D341Med (cell line): ENCODE measurements around the gene PRKAG3.

ENCODE experiments used
- DNase-seq: peaks from one replicate; pipeline ENCODE4 v3.0.0; 2012; ENCODE audit warnings: low spot score

PRKAG3 gene

GRCh38 chr2:218839888-218840287 is 8.3 kb upstream of the PRKAG3 start:
- no peak for DNase-seq

GRCh38 chr2:218839430-218839829 is 7.8 kb upstream of the PRKAG3 start:
- no peak for DNase-seq

- DNase-seq, result no peak
These were observed 5.9 kb upstream of the PRKAG3 start for GRCh38 chr2:218837495-218837894.

- DNase-seq, result no peak
These were observed 3.1 kb upstream of the PRKAG3 start for GRCh38 chr2:218834685-218835084.

- no peak for DNase-seq
These were observed 1.5 kb upstream of the PRKAG3 start for GRCh38 chr2:218833023-218833609.

- DNase-seq, result no peak
These were observed 917 bp upstream of the PRKAG3 start for GRCh38 chr2:218832520-218832919.

- DNase-seq, result no peak
These were observed 478 bp upstream of the PRKAG3 start for GRCh38 chr2:218832081-218832480.

GRCh38 chr2:218830526-218831306 is 887 bp downstream of the PRKAG3 start:
- no peak for DNase-seq

GRCh38 chr2:218829868-218830451 is 1.6 kb downstream of the PRKAG3 start:
- DNase-seq, result no peak

GRCh38 chr2:218828477-218828778 is 3.2 kb downstream of the PRKAG3 start:
- DNase-seq, result no peak

GRCh38 chr2:218827701-218828476 is 3.7 kb downstream of the PRKAG3 start:
- no peak for DNase-seq

GRCh38 chr2:218826791-218827190 is 4.8 kb downstream of the PRKAG3 start:
- no peak for DNase-seq

GRCh38 chr2:218824004-218824403 is 7.6 kb downstream of the PRKAG3 start:
- DNase-seq, result no peak

- DNase-seq, result no peak
These were observed 8.3 kb downstream of the PRKAG3 start for GRCh38 chr2:218823196-218823855.

GRCh38 chr2:218822622-218823021 is 9.0 kb downstream of the PRKAG3 start:
- no peak for DNase-seq

- no peak for DNase-seq
These were observed 9.9 kb downstream of the PRKAG3 start for GRCh38 chr2:218821605-218822211.

GRCh38 chr2:218820746-218821369 is 10.7 kb downstream of the PRKAG3 start:
- no peak for DNase-seq

GRCh38 chr2:218819093-218819492 is 12.5 kb downstream of the PRKAG3 start:
- DNase-seq, result no peak

- DNase-seq, result no peak
These were observed 15.0 kb downstream of the PRKAG3 start for GRCh38 chr2:218816561-218817011.

- no peak for DNase-seq
These were observed 16.0 kb downstream of the PRKAG3 start for GRCh38 chr2:218815649-218816048.

- DNase-seq, result no peak
These were observed 16.4 kb downstream of the PRKAG3 start for GRCh38 chr2:218815244-218815637.
